ENCODE results near the gene INPP5J. TPM values are rescaled to one million over a fixed set of nuclear protein-coding genes. Genes with fewer than 3 reads are reported as not detected.

The INPP5J gene
- total and polyA plus RNA-seq, 9 donors, result 0.63 to 3.1 (median 1.1) TPM

DNA sequence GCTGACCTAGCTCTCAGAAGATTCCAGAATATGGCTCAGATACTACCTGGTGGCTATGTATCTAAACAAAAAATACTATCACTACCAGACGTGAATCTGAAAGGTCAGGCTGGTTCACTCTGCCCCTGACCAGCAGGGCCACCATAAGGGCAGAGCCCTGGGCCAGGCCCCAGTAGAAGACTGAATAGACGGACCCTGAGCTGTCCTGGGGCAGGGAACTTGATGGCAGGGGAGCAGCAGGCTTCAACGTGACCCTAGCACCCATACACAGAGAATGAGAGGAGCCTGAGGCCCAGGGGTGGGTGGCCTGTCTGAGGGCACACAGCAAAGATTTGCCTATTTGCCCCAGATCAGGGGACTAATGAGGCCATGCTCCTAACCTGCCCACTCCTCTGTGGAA, 30.6 kb downstream of the INPP5J start:
- H3K9me3 ChIP-seq, result no peaks in the 10 kb centered on the region
- intact Hi-C loops (cut with DNase I), result loop anchor here in 1 of 4 donors (5.0 kb wide), 1 partner anchor 206 kb away; no protein-coding TSS in a partner anchor
- WGBS, 3 donors, result 76 to 77% (median 76%) methylated on average over 3 of the region's 3 CpGs
- no peaks in the 10 kb centered on the region for H3K27me3 ChIP-seq
- TF ChIP-seq, protein P1, sequence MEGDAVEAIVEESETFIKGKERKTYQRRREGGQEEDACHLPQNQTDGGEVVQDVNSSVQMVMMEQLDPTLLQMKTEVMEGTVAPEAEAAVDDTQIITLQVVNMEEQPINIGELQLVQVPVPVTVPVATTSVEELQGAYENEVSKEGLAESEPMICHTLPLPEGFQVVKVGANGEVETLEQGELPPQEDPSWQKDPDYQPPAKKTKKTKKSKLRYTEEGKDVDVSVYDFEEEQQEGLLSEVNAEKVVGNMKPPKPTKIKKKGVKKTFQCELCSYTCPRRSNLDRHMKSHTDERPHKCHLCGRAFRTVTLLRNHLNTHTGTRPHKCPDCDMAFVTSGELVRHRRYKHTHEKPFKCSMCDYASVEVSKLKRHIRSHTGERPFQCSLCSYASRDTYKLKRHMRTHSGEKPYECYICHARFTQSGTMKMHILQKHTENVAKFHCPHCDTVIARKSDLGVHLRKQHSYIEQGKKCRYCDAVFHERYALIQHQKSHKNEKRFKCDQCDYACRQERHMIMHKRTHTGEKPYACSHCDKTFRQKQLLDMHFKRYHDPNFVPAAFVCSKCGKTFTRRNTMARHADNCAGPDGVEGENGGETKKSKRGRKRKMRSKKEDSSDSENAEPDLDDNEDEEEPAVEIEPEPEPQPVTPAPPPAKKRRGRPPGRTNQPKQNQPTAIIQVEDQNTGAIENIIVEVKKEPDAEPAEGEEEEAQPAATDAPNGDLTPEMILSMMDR (IDR thresholded peaks at IDR 0.05), result no peak
- TF ChIP-seq EP300 (IDR thresholded peaks at IDR 0.05) (no peak), POLR2A (IDR thresholded peaks at IDR 0.05) (no peak)
- H3K4me3 ChIP-seq, result no peak overlapping the region
- H3K36me3 ChIP-seq, result no peaks in the 10 kb centered on the region
- DNase-seq, result peak in 1 of 5 donors; percentile 26
- peaks cover 5% of the 10 kb centered on the region for H3K4me1 ChIP-seq (ENCODE audit: insufficient read depth)
- no peak overlapping the region for H3K27ac ChIP-seq

DNA sequence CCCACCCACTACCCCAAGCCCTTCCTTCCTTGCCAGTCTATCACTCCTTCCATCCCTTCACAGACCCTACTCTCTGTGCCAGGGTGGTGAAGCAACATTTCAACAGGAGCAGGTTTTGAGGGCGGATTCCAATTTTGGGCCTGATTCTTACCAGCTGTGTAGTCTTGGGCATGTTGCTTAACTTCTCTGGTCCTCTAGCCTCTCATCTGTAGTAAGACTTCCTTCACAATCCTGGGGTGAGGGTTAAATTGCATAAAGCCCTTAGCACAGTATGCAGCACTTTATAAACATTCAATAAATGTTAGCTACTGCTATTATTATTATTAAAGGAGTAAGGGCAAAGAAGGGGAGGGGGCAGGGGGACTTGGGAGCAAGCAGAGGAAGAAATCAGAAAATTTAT, 32.2 kb downstream of the INPP5J start:
- Histone ChIP-seq H3K4me1 (ENCODE audit: insufficient read depth) (peaks cover 5% of the 10 kb centered on the region), H3K36me3 (no peaks in the 10 kb centered on the region), H3K9me3 (no peaks in the 10 kb centered on the region), H3K27me3 (no peaks in the 10 kb centered on the region), H3K4me3 (no peak overlapping the region), H3K27ac (peak overlapping the region in 1 of 2 donors; percentile 41)
- TF ChIP-seq, protein P1 (IDR thresholded peaks at IDR 0.05), result no peak
- TF ChIP-seq EP300 (IDR thresholded peaks at IDR 0.05), result no peak
- TF ChIP-seq POLR2A (IDR thresholded peaks at IDR 0.05), result no peak
- WGBS, 3 donors, result 57 to 68% (median 62%) methylated on average over 1 of the region's 1 CpG
- intact Hi-C loops (cut with DNase I), result loop anchor here in 1 of 4 donors (5.0 kb wide), 1 partner anchor 208 kb away; no protein-coding TSS in a partner anchor
- peak in 1 of 5 donors; percentile 11 for DNase-seq

DNA sequence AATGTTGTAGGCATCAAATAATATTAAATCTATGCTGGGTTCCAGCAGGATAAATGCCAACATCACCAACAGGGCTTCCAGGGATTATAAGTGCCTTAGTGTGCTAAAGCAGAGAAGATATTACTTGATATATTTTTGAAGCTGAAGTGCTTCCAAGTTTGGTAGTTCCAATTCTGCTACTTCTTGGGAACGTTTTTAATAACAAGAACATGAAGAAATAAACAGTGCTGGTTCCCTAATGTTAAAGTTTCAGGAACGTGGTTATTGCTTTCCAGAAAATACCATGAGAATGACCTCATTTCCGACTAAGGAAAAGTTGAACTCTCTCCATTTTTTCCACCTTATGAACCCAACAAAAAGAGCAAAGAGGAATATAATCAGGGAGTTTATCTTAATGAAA, 32.7 kb downstream of the INPP5J start:
- 2 to 5% (median 2%) methylated on average over 3 of the region's 3 CpGs for WGBS, 3 donors
- intact Hi-C loops (cut with DNase I), result no loop called here
- H3K4me1 ChIP-seq (ENCODE audit: insufficient read depth), result peaks cover 5% of the 10 kb centered on the region
- no peaks in the 10 kb centered on the region for H3K27me3 ChIP-seq
- H3K4me3 ChIP-seq, result no peak overlapping the region
- DNase-seq, result no peak
- H3K27ac ChIP-seq, result peak overlapping the region; percentile 38 to 41
- H3K9me3 ChIP-seq, result no peaks in the 10 kb centered on the region
- H3K36me3 ChIP-seq, result no peaks in the 10 kb centered on the region
- TF ChIP-seq EP300 (IDR thresholded peaks at IDR 0.05) (no peak), POLR2A (IDR thresholded peaks at IDR 0.05) (no peak)
- TF ChIP-seq, protein P1 (IDR thresholded peaks at IDR 0.05), result no peak

DNA sequence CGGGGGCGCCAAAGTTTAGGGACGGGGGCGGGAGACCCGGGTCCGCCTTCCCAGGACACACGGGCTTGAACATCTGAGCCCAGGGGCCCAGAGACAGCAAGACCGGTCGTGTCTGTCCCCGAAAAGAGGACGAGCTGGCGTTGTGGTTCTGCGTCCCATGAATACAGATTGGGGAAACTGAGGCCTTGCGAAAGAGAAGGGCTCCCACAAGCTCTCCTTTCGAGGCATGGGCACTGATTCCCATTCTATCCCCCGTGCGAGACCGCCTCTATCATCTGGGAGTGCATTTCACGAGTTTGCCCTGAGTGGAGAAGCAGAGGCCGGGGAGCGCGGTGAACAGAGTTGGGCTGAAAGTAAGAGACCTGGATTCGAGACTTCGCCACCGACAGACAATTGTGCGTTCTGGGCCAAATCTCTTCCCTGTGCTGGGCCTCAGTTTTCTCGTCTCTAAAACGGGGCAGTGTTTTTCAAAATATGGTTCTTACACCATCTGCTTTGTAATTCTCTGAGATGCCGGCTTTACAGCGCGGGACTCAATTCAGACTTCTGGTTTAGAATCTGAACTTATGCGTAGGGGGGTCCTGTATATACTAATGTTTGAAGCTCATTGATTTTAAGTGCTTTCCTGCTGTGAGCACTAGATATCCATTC, 37.7 kb downstream of the INPP5J start:
- TF ChIP-seq, protein P1 (IDR thresholded peaks at IDR 0.05), result no peak
- no peak for TF ChIP-seq EP300 (IDR thresholded peaks at IDR 0.05)
- TF ChIP-seq POLR2A (IDR thresholded peaks at IDR 0.05), result no peak
- no peaks in the 10 kb centered on the region for H3K36me3 ChIP-seq
- no peak for DNase-seq
- peak overlapping the region; percentile 77 to 79 for H3K27ac ChIP-seq
- H3K27me3 ChIP-seq, result no peaks in the 10 kb centered on the region
- H3K4me1 ChIP-seq (ENCODE audit: insufficient read depth), result peaks cover 8% of the 10 kb centered on the region
- H3K4me3 ChIP-seq, result peak overlapping the region; percentile 93
- intact Hi-C loops (cut with DNase I), result no loop called here
- 1% methylated on average over 32 of the region's 32 CpGs for WGBS, 3 donors
- H3K9me3 ChIP-seq, result no peaks in the 10 kb centered on the region

Measured in ovary (tissue), 9 donors.